Measurements from ENCODE around the gene PPBP. TPM values are rescaled to one million over a fixed set of nuclear protein-coding genes. Genes with fewer than 3 reads are reported as not detected.

PPBP gene
- polyA plus RNA-seq, 1 donor (not counting 4 experiments of a cell fraction or from before 2014, with no cell fraction given), result 0.42 TPM

DNA sequence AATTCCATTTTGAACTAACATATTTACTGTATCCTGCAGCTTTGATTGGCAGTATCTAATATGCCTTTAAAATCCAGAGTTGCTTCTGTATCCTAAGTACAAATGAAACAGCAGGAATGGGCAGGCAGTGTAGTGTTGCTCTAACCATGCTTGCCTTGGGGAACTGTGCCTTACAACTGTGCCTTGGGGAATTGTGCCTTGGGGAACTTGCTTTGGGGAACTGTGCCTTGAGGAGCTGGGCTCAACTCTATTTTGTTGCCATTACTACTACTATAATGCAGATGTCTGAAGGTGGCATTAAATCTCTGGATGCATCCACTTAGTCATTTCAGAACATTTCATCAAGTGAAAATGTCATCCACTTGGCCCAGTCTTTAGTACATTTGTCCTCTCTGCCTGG lies 43.6 kb upstream of the PPBP start:
- Histone ChIP-seq H3K4me2 (ENCODE audit: control insufficient read depth, extremely low read depth, insufficient read depth, low read depth, low read length) (no peak overlapping the region), H3K27ac (ENCODE audit: control insufficient read depth, insufficient read depth, low read length) (no peak overlapping the region), H3K79me2 (ENCODE audit: control insufficient read depth, insufficient read depth, low read length) (no peaks in the 10 kb centered on the region), H2AFZ (ENCODE audit: control insufficient read depth, low read length) (no peak overlapping the region), H3K4me3 (ENCODE audit: control insufficient read depth in 2 of 3, extremely low read depth in 1 of 3, insufficient read depth in 2 of 3, low read depth in 1 of 3, low read length in 3 of 3) (no peak overlapping the region), H3K4me1 (ENCODE audit: control insufficient read depth, extremely low read depth, insufficient read depth, low read length) (peaks cover 14% of the 10 kb centered on the region), H3K36me3 (ENCODE audit: control insufficient read depth in 2 of 2, extremely low read depth in 1 of 2, insufficient read depth in 2 of 2, low read length in 2 of 2) (no peaks in the 10 kb centered on the region), H3K9me3 (ENCODE audit: control insufficient read depth, low read depth, low read length) (no peaks in the 10 kb centered on the region), H3K9ac (ENCODE audit: control insufficient read depth, extremely low read depth, insufficient read depth, low read length) (no peak overlapping the region), H4K20me1 (ENCODE audit: control insufficient read depth, extremely low read depth, insufficient read depth, low read length) (no peaks in the 10 kb centered on the region), H3K9me1 (ENCODE audit: control insufficient read depth, extremely low read depth, insufficient read depth, low read length) (no peaks in the 10 kb centered on the region), H3K27me3 (ENCODE audit: control insufficient read depth, extremely low read depth, insufficient read depth, low read length) (no peaks in the 10 kb centered on the region)
- dilution Hi-C loops (cut with MboI; ENCODE audit: extremely low pct_ligation_motif_present, low sequenced_read_pairs), result no loop called here
- DNase-seq (ENCODE audit: low read depth, low spot score) (no peak), FAIRE-seq (no peak)
- no peak for TF ChIP-seq CTCF (optimal IDR thresholded peaks at IDR 0.05 in 1 of 3, IDR thresholded peaks at IDR 0.05 in 1 of 3, conservative IDR thresholded peaks at IDR 0.05 in 1 of 3; ENCODE audit: extremely low read depth in 1 of 3, insufficient read depth in 2 of 3, low read length in 3 of 3)
- TF ChIP-seq EZH2 (IDR thresholded peaks at IDR 0.05; ENCODE audit: low read length), result no peak

GRCh38 chr4:74030285-74030684 lies 42.3 kb upstream of the PPBP start:
- Histone ChIP-seq H3K4me3 (ENCODE audit: control insufficient read depth in 2 of 3, extremely low read depth in 1 of 3, insufficient read depth in 2 of 3, low read depth in 1 of 3, low read length in 3 of 3) (no peak overlapping the region), H3K36me3 (ENCODE audit: control insufficient read depth in 2 of 2, extremely low read depth in 1 of 2, insufficient read depth in 2 of 2, low read length in 2 of 2) (no peaks in the 10 kb centered on the region), H3K9me3 (ENCODE audit: control insufficient read depth, low read depth, low read length) (no peaks in the 10 kb centered on the region), H3K27me3 (ENCODE audit: control insufficient read depth, extremely low read depth, insufficient read depth, low read length) (no peaks in the 10 kb centered on the region), H4K20me1 (ENCODE audit: control insufficient read depth, extremely low read depth, insufficient read depth, low read length) (no peaks in the 10 kb centered on the region), H3K4me1 (ENCODE audit: control insufficient read depth, extremely low read depth, insufficient read depth, low read length) (peaks cover 14% of the 10 kb centered on the region), H3K9ac (ENCODE audit: control insufficient read depth, extremely low read depth, insufficient read depth, low read length) (no peak overlapping the region), H3K27ac (ENCODE audit: control insufficient read depth, insufficient read depth, low read length) (no peak overlapping the region), H3K9me1 (ENCODE audit: control insufficient read depth, extremely low read depth, insufficient read depth, low read length) (no peaks in the 10 kb centered on the region), H3K79me2 (ENCODE audit: control insufficient read depth, insufficient read depth, low read length) (no peaks in the 10 kb centered on the region), H2AFZ (ENCODE audit: control insufficient read depth, low read length) (no peak overlapping the region), H3K4me2 (ENCODE audit: control insufficient read depth, extremely low read depth, insufficient read depth, low read depth, low read length) (no peak overlapping the region)
- dilution Hi-C loops (cut with MboI; ENCODE audit: extremely low pct_ligation_motif_present, low sequenced_read_pairs), result no loop called here
- DNase-seq (ENCODE audit: low read depth, low spot score) (no peak), FAIRE-seq (no peak)
- TF ChIP-seq EZH2 (IDR thresholded peaks at IDR 0.05; ENCODE audit: low read length) (no peak), CTCF (optimal IDR thresholded peaks at IDR 0.05 in 1 of 3, IDR thresholded peaks at IDR 0.05 in 1 of 3, conservative IDR thresholded peaks at IDR 0.05 in 1 of 3; ENCODE audit: extremely low read depth in 1 of 3, insufficient read depth in 2 of 3, low read length in 3 of 3) (no peak)

Data from keratinocyte (primary cell).